B cell (primary cell): ENCODE measurements around the gene CEACAM16. TPM values are rescaled to one million over a fixed set of nuclear protein-coding genes. Genes with fewer than 3 reads are reported as not detected.

Experiments used
- ATAC-seq: fragments of 200-7000 bp; cut with Tn5 transposase; one replicate; pipeline ENCODE4 v1.10.0; 2021; ENCODE audit warnings: low read depth, mild to moderate bottlenecking, moderate number of reproducible peaks, moderate library complexity
- CTCF ChIA-PET: fragments of 350-600 bp; sonication (Branson Sonifier 250); formaldehyde crosslinking; loops from one replicate; lab custom pipeline; 2021; ENCODE audit warnings: antibody characterized with exemption, inconsistent platforms; lab: Charles Lee
- POLR2A ChIA-PET: fragments of 350-600 bp; sonication (Branson Sonifier 250); formaldehyde crosslinking; loops from one replicate; lab custom pipeline; 2021; ENCODE audit warnings: antibody characterized with exemption; lab: Charles Lee
- DNase-seq: peaks from one replicate; pipeline ENCODE4 v3.0.0; 2013
- H2AFZ ChIP-seq: 2 replicates; pipeline ENCODE4 v1.6.1; 2012; ENCODE audit warnings: mild to moderate bottlenecking, low read depth, low read length; ENCODE audit not compliant: insufficient read depth, poor library complexity, severe bottlenecking
- H3K27ac ChIP-seq, 2 donors: 1 replicate in 1 of 2; 2 replicates in 1 of 2; pipeline ENCODE4 v1.5.1; 2012 to 2013; ENCODE audit warnings: low read length in 2 of 2, mild to moderate bottlenecking in 2 of 2, moderate library complexity in 1 of 2
- H3K27me3 ChIP-seq, 4 experiments: fragments of 200-600 bp in 1 of 4; sonication (generic) in 1 of 4; replicated peaks in 1 of 4; 1 replicate in 2 of 4; 2 replicates in 2 of 4; pipeline versions ENCODE4 v1.6.1 to v1.7.0; 2013 to 2016; ENCODE audit warnings: low read length in 3 of 4, mild to moderate bottlenecking in 2 of 4, mixed read lengths in 1 of 4, moderate library complexity in 1 of 4; ENCODE audit not compliant: insufficient read depth in 4 of 4, control insufficient read depth in 3 of 4; ENCODE audit errors: control extremely low read depth in 1 of 4
- H3K36me3 ChIP-seq, 2 experiments: replicated peaks in 1 of 2; 1 replicate in 1 of 2; 2 replicates in 1 of 2; pipeline versions ENCODE4 v1.6.1 to v1.7.1; 2013; ENCODE audit warnings: low read length in 1 of 2; ENCODE audit not compliant: insufficient read depth in 2 of 2, control insufficient read depth in 1 of 2; ENCODE audit errors: control extremely low read depth in 1 of 2, extremely low read depth in 1 of 2
- H3K4me1 ChIP-seq, 2 donors: fragments of 200-600 bp in 1 of 2; sonication (generic) in 1 of 2; 1 replicate in 1 of 2; 2 replicates in 1 of 2; pipeline versions ENCODE4 v1.5.1 to v1.6.1; 2013 to 2017; ENCODE audit warnings: low read length in 2 of 2; ENCODE audit not compliant: control insufficient read depth in 2 of 2, insufficient read depth in 2 of 2
- H3K4me2 ChIP-seq: replicated peaks from 2 replicates; pipeline ENCODE3; 2012; ENCODE audit warnings: mild to moderate bottlenecking, low read depth, low read length; ENCODE audit not compliant: poor library complexity, severe bottlenecking
- H3K4me3 ChIP-seq, 5 experiments: fragments of 200-600 bp in 1 of 5; sonication (generic) in 1 of 5; 1 replicate in 3 of 5; 2 replicates in 2 of 5; pipeline versions ENCODE4 v1.5.1 to v1.7.0; 2011 to 2016; ENCODE audit warnings: low read length in 4 of 5, mild to moderate bottlenecking in 4 of 5, low read depth in 2 of 5, control low read depth in 1 of 5, moderate library complexity in 1 of 5; ENCODE audit not compliant: insufficient read depth in 1 of 5; ENCODE audit errors: control extremely low read depth in 1 of 5, extremely low read depth in 1 of 5
- H3K79me2 ChIP-seq: fragments of 200-600 bp; sonication (generic); one replicate; pipeline ENCODE4 v1.6.0; 2016; ENCODE audit warnings: low read length; ENCODE audit not compliant: control insufficient read depth, insufficient read depth
- H3K9ac ChIP-seq: fragments of 200-600 bp; sonication (generic); 2 replicates; pipeline ENCODE4 v1.6.1; 2017; ENCODE audit warnings: mild to moderate bottlenecking, low read length, moderate library complexity
- H3K9me3 ChIP-seq, 3 donors: one replicate each; pipeline versions ENCODE4 v1.6.1 to v1.7.1; 2013; ENCODE audit warnings: low read length in 2 of 3; ENCODE audit not compliant: control insufficient read depth in 2 of 3, insufficient read depth in 1 of 3; ENCODE audit errors: control extremely low read depth in 1 of 3
- H4K20me1 ChIP-seq: 2 replicates; pipeline ENCODE4 v1.6.0; 2012; ENCODE audit warnings: mild to moderate bottlenecking, low read length; ENCODE audit not compliant: insufficient read depth, control insufficient read depth, poor library complexity, severe bottlenecking
- H3K27ac Mint-ChIP-seq: one replicate; pipeline ENCODE4 v1.8.0; 2021; ENCODE audit warnings: mixed read lengths
- H3K27me3 Mint-ChIP-seq: one replicate; pipeline ENCODE4 v1.8.0; 2021; ENCODE audit warnings: mixed read lengths
- H3K4me1 Mint-ChIP-seq: one replicate; pipeline ENCODE4 v1.8.0; 2021; ENCODE audit warnings: mixed read lengths
- H3K4me3 Mint-ChIP-seq: one replicate; pipeline ENCODE4 v1.8.0; 2021; ENCODE audit warnings: mixed read lengths
- H3K9me3 Mint-ChIP-seq: one replicate; pipeline ENCODE4 v1.8.0; 2022; ENCODE audit warnings: mixed read lengths; ENCODE audit not compliant: insufficient read depth
- CTCF ChIP-seq: fragments of 200-600 bp; IDR thresholded peaks from one replicate; pipeline ENCODE4 v1.8.0; 2022; ENCODE audit warnings: antibody characterized with exemption, mild to moderate bottlenecking
- EZH2 ChIP-seq: IDR thresholded peaks from 2 replicates; pipeline ENCODE4 v1.6.1; 2012; ENCODE audit warnings: borderline replicate concordance, low read depth, mild to moderate bottlenecking, moderate library complexity, low read length; ENCODE audit not compliant: insufficient read depth, poor library complexity, severe bottlenecking
- WGBS: methylation state at CpG from one replicate; pipeline ENCODE4 v1.1.5; 2013; ENCODE audit warnings: missing lambda C conversion rate; ENCODE audit not compliant: insufficient coverage; 5-methylcytosine and 5-hydroxymethylcytosine counted together
- intact Hi-C: fragments of 100-400 bp; cut with micrococcal nuclease; formaldehyde crosslinking; loops from one replicate; pipeline ENCODE4 v1.10.0; 2022
- polyA plus RNA-seq: library from polyadenylated mRNA; depleted of rRNA; stranded (reverse); fragments of >200 nt; gene quantifications from 2 replicates; pipeline ENCODE4 v1.2.3, GENCODE V29; 2012
- total RNA-seq, 2 donors: library from RNA; stranded (reverse); fragments of 120-200 nt in 1 of 2; gene quantifications; 1 replicate in 1 of 2; 2 replicates in 1 of 2; pipeline versions ENCODE4 v1.2.3 to v1.2.4, GENCODE V29; 2013 to 2022

The CEACAM16 gene
- total and polyA plus RNA-seq, 2 donors (not counting 1 experiment from before 2014, with no cell fraction given), result not detected

- no peak for DNase-seq
- 38% methylated on average over 13 of the region's 25 CpGs for WGBS
- peak overlapping the region; percentile 8 for H3K27ac Mint-ChIP-seq
- H3K4me3 ChIP-seq, result no peak overlapping the region
- H3K4me2 ChIP-seq, result peak overlapping the region; percentile 46
- TF ChIP-seq CTCF (no peak), EZH2 (no peak)
- POLR2A ChIA-PET, result interaction anchor here (0.7 kb wide), 1 partner anchor 38 kb away, joined by 8 read pairs; no protein-coding TSS in a partner anchor
- H4K20me1 ChIP-seq, result no peaks in the 10 kb centered on the region
- H3K9ac ChIP-seq, result no peak overlapping the region
- ATAC-seq, result peak; percentile 26
- H3K9me3 Mint-ChIP-seq, result no peaks in the 10 kb centered on the region
- no peaks in the 10 kb centered on the region for H3K79me2 ChIP-seq
- H3K4me3 Mint-ChIP-seq, result peak overlapping the region; percentile 41
- peaks cover 8 to 25% of the 10 kb centered on the region in 2 donors for H3K4me1 ChIP-seq
- peaks cover 18% of the 10 kb centered on the region for H3K4me1 Mint-ChIP-seq
- CTCF ChIA-PET, result interaction anchor here (1.2 kb wide), 1 partner anchor 85 kb away, joined by 4 read pairs; no protein-coding TSS in a partner anchor
- H3K27me3 ChIP-seq, result peaks cover 0 to 11% (median 0%) of the 10 kb centered on the region in 4 experiments
- no peaks in the 10 kb centered on the region for H3K36me3 ChIP-seq
- no peaks in the 10 kb centered on the region for H3K9me3 ChIP-seq
- intact Hi-C loops, result loop anchor here (5.0 kb wide), 1 partner anchor 37 kb away; no protein-coding TSS in a partner anchor
- no peak overlapping the region for H2AFZ ChIP-seq
- H3K27ac ChIP-seq, result no peak overlapping the region
- H3K27me3 Mint-ChIP-seq, result peaks cover 22% of the 10 kb centered on the region
These were observed 13.8 kb upstream of the CEACAM16 start for GRCh38 chr19:44684892-44685863.
